GM23248 (cell line): ENCODE measurements around the gene PBOV1. TPM values are rescaled to one million over a fixed set of nuclear protein-coding genes. Genes with fewer than 3 reads are reported as not detected.

Experiments used
- DNase-seq: peaks from one replicate; pipeline ENCODE4 v3.0.0-alpha.2; 2015
- H2AFZ ChIP-seq: fragments of 200-600 bp; sonication (generic); 2 replicates; pipeline ENCODE4 v1.6.1; 2016; ENCODE audit warnings: antibody characterized with exemption
- H3F3A ChIP-seq: fragments of 200-600 bp; sonication (generic); 2 replicates; pipeline ENCODE4 v1.6.1; 2016; ENCODE audit warnings: mild to moderate bottlenecking, antibody characterized with exemption, mixed run types; ENCODE audit not compliant: insufficient read depth
- H3K27ac ChIP-seq: fragments of 200-600 bp; sonication (generic); 2 replicates; pipeline ENCODE4 v1.5.1; 2016; ENCODE audit warnings: mild to moderate bottlenecking
- H3K27me3 ChIP-seq: fragments of 200-600 bp; sonication (generic); replicated peaks from 2 replicates; pipeline ENCODE4 v1.6.1; 2016; ENCODE audit warnings: mild to moderate bottlenecking; ENCODE audit not compliant: insufficient read depth
- H3K36me3 ChIP-seq: fragments of 200-600 bp; sonication (generic); 2 replicates; pipeline ENCODE4 v1.6.1; 2016; ENCODE audit warnings: low read depth, mild to moderate bottlenecking
- H3K4me1 ChIP-seq: fragments of 200-600 bp; sonication (generic); 2 replicates; pipeline ENCODE4 v1.6.1; 2016; ENCODE audit warnings: mild to moderate bottlenecking; ENCODE audit not compliant: insufficient read depth
- H3K4me2 ChIP-seq: fragments of 200-600 bp; sonication (generic); one replicate; pipeline ENCODE4 v1.6.1; 2016; ENCODE audit warnings: mild to moderate bottlenecking; ENCODE audit not compliant: unreplicated experiment
- H3K4me3 ChIP-seq: fragments of 200-600 bp; sonication (generic); 2 replicates; pipeline ENCODE4 v1.5.1; 2016; ENCODE audit warnings: mild to moderate bottlenecking
- H3K79me2 ChIP-seq: fragments of 200-600 bp; sonication (generic); 2 replicates; pipeline ENCODE4 v1.6.1; 2016; ENCODE audit warnings: mild to moderate bottlenecking; ENCODE audit not compliant: insufficient read depth
- H3K9ac ChIP-seq: fragments of 200-600 bp; sonication (generic); 2 replicates; pipeline ENCODE4 v1.6.1; 2016; ENCODE audit warnings: mild to moderate bottlenecking
- H3K9me2 ChIP-seq: fragments of 200-600 bp; sonication (generic); 2 replicates; pipeline ENCODE4 v1.6.1; 2016; ENCODE audit warnings: mixed run types, mild to moderate bottlenecking, moderate library complexity; ENCODE audit not compliant: insufficient read depth
- H3K9me3 ChIP-seq: fragments of 200-600 bp; sonication (generic); one replicate; pipeline ENCODE4 v1.6.1; 2017; ENCODE audit warnings: low read depth
- H4K20me1 ChIP-seq: fragments of 200-600 bp; sonication (generic); 2 replicates; pipeline ENCODE4 v1.6.0; 2016; ENCODE audit not compliant: insufficient read depth
- EZH2 ChIP-seq: fragments of 200-600 bp; sonication (generic); IDR thresholded peaks from 2 replicates; pipeline ENCODE4 v1.6.1; 2018; ENCODE audit warnings: antibody characterized with exemption, mild to moderate bottlenecking; ENCODE audit not compliant: insufficient read depth, poor library complexity, severe bottlenecking
- EZH2phosphoT487 ChIP-seq: fragments of 200-600 bp; sonication (generic); IDR thresholded peaks from 2 replicates; pipeline ENCODE4 v1.6.1; 2018; ENCODE audit warnings: antibody characterized with exemption, moderate library complexity, mild to moderate bottlenecking, low read depth; ENCODE audit not compliant: insufficient read depth
- WGBS, 2 experiments: methylation state at CpG; one replicate each; pipeline ENCODE4 v1.1.6; 2015 to 2017; ENCODE audit warnings: low lambda C conversion rate in 2 of 2, low coverage in 1 of 2; ENCODE audit errors: missing lambda C conversion rate in 2 of 2; 5-methylcytosine and 5-hydroxymethylcytosine counted together
- in situ Hi-C: fragments of 300-500 bp; cut with MboI; formaldehyde crosslinking; loops from 2 replicates; pipeline ENCODE4 v1.15.0; 2020
- polyA plus RNA-seq: library from polyadenylated mRNA; unstranded; fragments of >200 nt; fragmentation: Nextera tagmentation; extraction: Ambion mirVana; gene quantifications from 2 replicates; pipeline ENCODE4 v1.2.1, GENCODE V29; 2016
- total RNA-seq: library from RNA; depleted of rRNA; stranded (reverse); fragments of >200 nt; shearing (Covaris generic); gene quantifications from 2 replicates; pipeline ENCODE4 v1.2.3, GENCODE V29; 2014

Gene PBOV1
- total and polyA plus RNA-seq, 2 experiments from 2014 or later: not detected

DNA sequence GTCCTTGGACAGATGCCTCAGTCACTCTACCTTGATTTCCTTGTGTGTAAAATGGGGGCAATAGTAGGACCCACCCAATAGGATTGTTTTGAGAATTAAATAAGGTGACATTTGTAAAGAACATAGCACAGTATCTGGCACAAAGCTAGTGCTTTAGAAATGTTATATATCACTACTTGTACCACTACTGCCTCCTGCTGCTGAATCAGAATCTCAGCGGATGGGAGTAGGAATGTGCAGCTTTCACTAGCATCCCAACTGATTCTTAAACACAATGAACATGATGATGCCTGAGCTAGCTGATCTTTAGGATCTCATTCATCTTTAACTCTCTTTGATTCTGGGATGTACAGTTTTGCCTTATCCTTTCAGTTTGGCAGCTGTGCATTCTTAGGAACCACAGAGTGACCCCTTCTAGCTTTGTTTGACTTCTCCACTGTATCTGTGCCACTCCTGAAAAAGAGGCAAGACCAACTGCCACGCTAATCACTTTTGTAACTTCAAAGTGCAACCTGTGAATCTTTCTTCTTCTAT is 7.2 kb downstream of the PBOV1 start:
- no peak overlapping the region for H3K9ac ChIP-seq
- no peak for DNase-seq
- no peaks in the 10 kb centered on the region for H3F3A ChIP-seq
- no peaks in the 10 kb centered on the region for H3K79me2 ChIP-seq
- peaks cover 6% of the 10 kb centered on the region; the same call in 1 of the 2 replicates for H3K27me3 ChIP-seq
- no peaks in the 10 kb centered on the region for H3K4me1 ChIP-seq
- no peak overlapping the region for H3K4me2 ChIP-seq
- no peaks in the 10 kb centered on the region for H3K9me3 ChIP-seq
- no peak overlapping the region for H3K27ac ChIP-seq
- WGBS, 2 experiments: 65 to 70% methylated on average over 2 of the region's 2 CpGs
- no peaks in the 10 kb centered on the region for H3K9me2 ChIP-seq
- H3K4me3 ChIP-seq: no peak overlapping the region
- no peaks in the 10 kb centered on the region for H3K36me3 ChIP-seq
- H2AFZ ChIP-seq: no peak overlapping the region
- H4K20me1 ChIP-seq: no peaks in the 10 kb centered on the region
- in situ Hi-C loops: no loop called here
- TF ChIP-seq EZH2: no peak
- no peak for TF ChIP-seq EZH2phosphoT487

DNA sequence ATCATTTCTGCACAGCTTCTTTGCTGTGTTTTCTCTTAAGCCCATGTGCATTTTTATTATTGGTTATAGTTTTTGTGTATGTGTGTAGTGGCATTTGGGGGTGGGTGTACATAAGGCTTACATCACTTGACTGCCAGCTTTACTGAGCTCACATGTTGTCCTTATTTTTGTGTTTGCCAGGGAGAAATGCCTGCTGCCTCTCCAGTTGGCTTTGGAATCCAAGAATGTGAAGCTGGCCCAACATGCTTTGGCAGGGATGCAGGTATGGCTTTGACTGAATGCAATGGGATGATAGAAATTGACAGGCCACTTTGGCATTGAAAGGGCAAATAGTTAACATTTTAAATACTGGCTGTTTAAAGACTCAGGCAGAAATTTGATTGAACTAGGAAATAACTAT is 11.4 kb downstream of the PBOV1 start:
- no peak overlapping the region for H3K4me2 ChIP-seq
- no peaks in the 10 kb centered on the region for H4K20me1 ChIP-seq
- H3K9me3 ChIP-seq: no peaks in the 10 kb centered on the region
- H3K27ac ChIP-seq: no peak overlapping the region
- H3K4me3 ChIP-seq: no peak overlapping the region
- in situ Hi-C loops: no loop called here
- H3K4me1 ChIP-seq: no peaks in the 10 kb centered on the region
- no peaks in the 10 kb centered on the region for H3K9me2 ChIP-seq
- DNase-seq: no peak
- H3K9ac ChIP-seq: no peak overlapping the region
- no peaks in the 10 kb centered on the region for H3K36me3 ChIP-seq
- no peaks in the 10 kb centered on the region for H3F3A ChIP-seq
- H2AFZ ChIP-seq: no peak overlapping the region
- no peaks in the 10 kb centered on the region; the same call in 1 of the 2 replicates for H3K27me3 ChIP-seq
- H3K79me2 ChIP-seq: no peaks in the 10 kb centered on the region
- TF ChIP-seq EZH2 (no peak), EZH2phosphoT487 (no peak)

DNA sequence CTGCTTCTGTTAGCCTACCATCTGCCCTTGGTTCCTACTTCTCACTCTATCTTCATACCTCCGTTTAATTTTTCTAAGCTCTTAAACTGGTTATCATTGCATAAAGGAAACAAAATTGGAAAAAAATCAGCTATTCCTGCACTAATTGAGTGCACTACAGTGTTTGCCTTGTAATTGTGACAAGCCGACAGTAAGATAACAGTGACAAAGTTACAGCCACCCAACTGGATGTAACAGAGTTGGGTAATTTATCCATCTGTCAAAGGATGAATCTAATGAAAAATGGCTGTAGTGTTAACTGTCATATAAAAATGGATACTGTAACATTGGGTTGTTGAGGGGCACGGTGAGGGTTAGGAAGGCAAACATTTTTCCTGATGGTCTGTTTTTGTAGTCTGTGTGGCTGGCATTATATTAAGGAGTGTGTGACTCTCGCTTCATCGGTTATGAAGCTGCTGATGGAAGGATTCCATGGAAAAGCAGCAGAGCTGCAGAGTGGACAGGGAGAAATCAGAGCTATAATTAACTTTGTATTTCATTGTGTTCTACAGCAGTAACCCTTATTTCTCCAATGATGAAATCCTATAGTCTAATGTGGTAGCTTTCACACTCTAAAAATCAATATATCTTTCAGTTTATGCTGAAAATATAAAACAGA is 12.7 kb downstream of the PBOV1 start:
- no peak overlapping the region for H3K9ac ChIP-seq
- no peaks in the 10 kb centered on the region for H4K20me1 ChIP-seq
- H3K27me3 ChIP-seq: no peaks in the 10 kb centered on the region; the same call in 1 of the 2 replicates
- TF ChIP-seq EZH2: no peak
- H3K79me2 ChIP-seq: no peaks in the 10 kb centered on the region
- no peak overlapping the region for H3K4me3 ChIP-seq
- whole genome bisulfite sequencing, 2 experiments: 1% methylated on average over 5 of the region's 5 CpGs
- no peak overlapping the region for H3K27ac ChIP-seq
- H3F3A ChIP-seq: no peaks in the 10 kb centered on the region
- H3K9me2 ChIP-seq: no peaks in the 10 kb centered on the region
- in situ Hi-C loops: no loop called here
- no peak for DNase-seq
- H2AFZ ChIP-seq: no peak overlapping the region
- H3K4me2 ChIP-seq: no peak overlapping the region
- no peaks in the 10 kb centered on the region for H3K4me1 ChIP-seq
- no peaks in the 10 kb centered on the region for H3K9me3 ChIP-seq
- no peaks in the 10 kb centered on the region for H3K36me3 ChIP-seq

DNA sequence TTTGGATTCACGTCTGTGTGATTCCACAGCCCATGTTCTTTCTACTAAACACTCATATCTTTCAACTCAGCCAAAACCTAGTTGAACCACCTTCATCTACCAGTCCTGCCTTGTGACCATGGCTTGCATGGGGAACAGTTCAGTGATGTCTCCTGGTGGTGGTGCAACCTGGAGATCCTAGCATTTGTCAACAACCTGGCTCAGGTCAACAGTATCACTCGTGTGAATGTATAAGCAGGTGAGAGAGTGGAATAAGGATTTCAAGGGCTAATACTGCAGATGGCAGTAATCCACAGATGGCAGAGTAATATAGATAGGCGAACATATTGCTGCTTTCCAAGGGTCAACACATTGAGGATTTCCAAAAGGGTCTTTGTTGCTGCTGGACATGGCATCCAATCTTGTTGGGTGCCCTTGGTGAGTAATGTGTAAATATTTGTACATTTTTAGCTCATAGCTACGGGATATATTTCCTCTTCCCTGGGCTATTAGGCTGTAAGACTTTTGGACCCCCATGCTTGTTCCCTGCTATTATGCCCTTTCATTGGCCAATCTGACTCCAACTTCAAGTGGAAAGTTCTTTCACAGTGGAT is 13.4 kb downstream of the PBOV1 start:
- H3K4me1 ChIP-seq: no peaks in the 10 kb centered on the region
- in situ Hi-C loops: no loop called here
- H3K36me3 ChIP-seq: no peaks in the 10 kb centered on the region

More for the DNA sequence above, 13.4 kb downstream of the PBOV1 start:
- 47 to 48% methylated on average over 4 of the region's 4 CpGs for WGBS, 2 experiments
- no peak for DNase-seq
- H3K4me3 ChIP-seq: no peak overlapping the region
- no peaks in the 10 kb centered on the region; the same call in 1 of the 2 replicates for H3K27me3 ChIP-seq
- no peaks in the 10 kb centered on the region for H3K79me2 ChIP-seq
- no peak overlapping the region for H2AFZ ChIP-seq
- no peak overlapping the region for H3K27ac ChIP-seq
- TF ChIP-seq EZH2phosphoT487: no peak
- TF ChIP-seq EZH2: no peak
- no peak overlapping the region for H3K9ac ChIP-seq
- no peaks in the 10 kb centered on the region for H4K20me1 ChIP-seq
- H3K9me2 ChIP-seq: no peaks in the 10 kb centered on the region
- H3K9me3 ChIP-seq: no peaks in the 10 kb centered on the region
- H3F3A ChIP-seq: no peaks in the 10 kb centered on the region
- no peak overlapping the region for H3K4me2 ChIP-seq
